SK-N-SH (cell line): ENCODE measurements around the gene CD2.

Experiments
- CTCF ChIP-seq: fragments of 200-600 bp; sonication (generic); IDR thresholded peaks from 2 replicates; pipeline ENCODE4 v1.6.1; 2017; ENCODE audit warnings: antibody characterized with exemption, mild to moderate bottlenecking, moderate library complexity
- EP300 ChIP-seq, 2 experiments: IDR thresholded peaks; 2 replicates each; pipeline versions ENCODE4 v1.4.0 to v1.6.1; 2012; ENCODE audit warnings: borderline replicate concordance in 1 of 2, low read depth in 1 of 2, low read length in 1 of 2
- GABPA ChIP-seq: IDR thresholded peaks from 2 replicates; pipeline ENCODE4 v1.4.0; 2012; ENCODE audit warnings: low read depth, mild to moderate bottlenecking
- MAX ChIP-seq: IDR thresholded peaks from 2 replicates; pipeline ENCODE4 v1.4.0; 2012; ENCODE audit warnings: low read depth
- RAD21 ChIP-seq: IDR thresholded peaks from 2 replicates; pipeline ENCODE4 v1.6.1; 2012; ENCODE audit warnings: mild to moderate bottlenecking, low read length
- TF ChIP-seq, protein P1 (sequence below): fragments of 150-350 bp; IDR thresholded peaks from 2 replicates; pipeline ENCODE4 v1.6.1; 2017; ENCODE audit warnings: antibody characterized with exemption, low read length, low read depth, borderline replicate concordance
- TF ChIP-seq, protein P2 (sequence below): IDR thresholded peaks from 2 replicates; pipeline ENCODE4 v1.4.0; 2012; ENCODE audit warnings: low read depth, borderline replicate concordance

- no peak for TF ChIP-seq CTCF
- TF ChIP-seq, protein P1, sequence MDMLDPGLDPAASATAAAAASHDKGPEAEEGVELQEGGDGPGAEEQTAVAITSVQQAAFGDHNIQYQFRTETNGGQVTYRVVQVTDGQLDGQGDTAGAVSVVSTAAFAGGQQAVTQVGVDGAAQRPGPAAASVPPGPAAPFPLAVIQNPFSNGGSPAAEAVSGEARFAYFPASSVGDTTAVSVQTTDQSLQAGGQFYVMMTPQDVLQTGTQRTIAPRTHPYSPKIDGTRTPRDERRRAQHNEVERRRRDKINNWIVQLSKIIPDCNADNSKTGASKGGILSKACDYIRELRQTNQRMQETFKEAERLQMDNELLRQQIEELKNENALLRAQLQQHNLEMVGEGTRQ, result no peak
- no peak for TF ChIP-seq RAD21
- no peak for TF ChIP-seq EP300 (IDR thresholded peaks at IDR 0.05; ENCODE audit: borderline replicate concordance in 1 of 2, low read depth in 1 of 2, low read length in 1 of 2)
- TF ChIP-seq MAX, result no peak
- no peak for TF ChIP-seq GABPA
- TF ChIP-seq, protein P2, sequence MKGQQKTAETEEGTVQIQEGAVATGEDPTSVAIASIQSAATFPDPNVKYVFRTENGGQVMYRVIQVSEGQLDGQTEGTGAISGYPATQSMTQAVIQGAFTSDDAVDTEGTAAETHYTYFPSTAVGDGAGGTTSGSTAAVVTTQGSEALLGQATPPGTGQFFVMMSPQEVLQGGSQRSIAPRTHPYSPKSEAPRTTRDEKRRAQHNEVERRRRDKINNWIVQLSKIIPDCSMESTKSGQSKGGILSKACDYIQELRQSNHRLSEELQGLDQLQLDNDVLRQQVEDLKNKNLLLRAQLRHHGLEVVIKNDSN, result no peak
Measured at GRCh38 chr1:116751621-116752020, 2.6 kb upstream of the CD2 start.
